WI38 (cell line): ENCODE measurements around the gene LNP1.

Source experiments
- H3K4me3 ChIP-seq: 2 replicates; pipeline ENCODE4 v1.5.1; 2011; ENCODE audit warnings: low read depth, mild to moderate bottlenecking, control low read depth, low read length
- CTCF ChIP-seq: IDR thresholded peaks from 2 replicates; pipeline ENCODE4 v1.5.1; 2012; ENCODE audit warnings: low read depth, mild to moderate bottlenecking, control low read depth, low read length

Gene LNP1

GRCh38 chr3:100407977-100408532, 6.7 kb downstream of the LNP1 start:
- H3K4me3 ChIP-seq = no peak overlapping the region
- no peak for TF ChIP-seq CTCF

- no peak for TF ChIP-seq CTCF
- H3K4me3 ChIP-seq = no peak overlapping the region
Observed at GRCh38 chr3:100411091-100411982, 10.0 kb downstream of the LNP1 start.

GRCh38 chr3:100412912-100413590, 11.7 kb downstream of the LNP1 start:
- H3K4me3 ChIP-seq = no peak overlapping the region
- TF ChIP-seq CTCF = no peak

- no peak overlapping the region for H3K4me3 ChIP-seq
- no peak for TF ChIP-seq CTCF
Observed at GRCh38 chr3:100413613-100414012, 12.3 kb downstream of the LNP1 start.

- no peak overlapping the region for H3K4me3 ChIP-seq
- no peak for TF ChIP-seq CTCF
Observed at GRCh38 chr3:100416176-100416575, 14.8 kb downstream of the LNP1 start.

- no peak overlapping the region for H3K4me3 ChIP-seq
- TF ChIP-seq CTCF = no peak
Observed at GRCh38 chr3:100416863-100417262, 15.5 kb downstream of the LNP1 start.

- no peak for TF ChIP-seq CTCF
- H3K4me3 ChIP-seq = no peak overlapping the region
Observed at GRCh38 chr3:100419406-100419805, 18.1 kb downstream of the LNP1 start.
